Measurements from ENCODE around the gene EVX2. TPM values are rescaled to one million over a fixed set of nuclear protein-coding genes. Genes with fewer than 3 reads are reported as not detected.

Gene EVX2
- total RNA-seq, 3 donors from 2014 or later (not counting 1 experiment from before 2014, with no cell fraction given), result not detected

GRCh38 chr2:176131848-176132158 lies 48.0 kb upstream of the EVX2 start:
- H3K4me1 ChIP-seq (ENCODE audit: control insufficient read depth, insufficient read depth, low read length), result peaks cover 34% of the 10 kb centered on the region
- DNase-seq (no peak), ATAC-seq (no peak)
- H3K27me3 ChIP-seq (ENCODE audit: control insufficient read depth, insufficient read depth, low read length), result peaks cover 79% of the 10 kb centered on the region
- no peaks in the 10 kb centered on the region for H3K36me3 ChIP-seq (ENCODE audit: control insufficient read depth, insufficient read depth, low read length)
- WGBS (ENCODE audit: insufficient coverage), result 21% methylated on average over 3 of the region's 4 CpGs
- Mint-ChIP-seq H3K27ac (no peak overlapping the region), H3K4me1 (peaks cover 37 to 43% of the 10 kb centered on the region in 2 donors), H3K36me3 (peaks cover 30% of the 10 kb centered on the region), H3K9me3 (no peaks in the 10 kb centered on the region), H3K4me3 (peak overlapping the region; percentile 87), H3K27me3 (ENCODE audit: low read depth in 2 of 2) (peaks cover 70 to 81% of the 10 kb centered on the region in 2 donors)
- intact Hi-C loops (cut with micrococcal nuclease), result loop anchor here (5.0 kb wide), 1 partner anchor 420 kb away; no protein-coding TSS in a partner anchor
- no peak for TF ChIP-seq CTCF (IDR thresholded peaks at IDR 0.05)
- H3K4me3 ChIP-seq (ENCODE audit: low read length), result no peak overlapping the region
- peaks cover 4% of the 10 kb centered on the region for H3K9me3 ChIP-seq (ENCODE audit: control insufficient read depth, insufficient read depth, low read length)
- no peak overlapping the region for H3K27ac ChIP-seq (ENCODE audit: low read length)

- ATAC-seq, result no peak
- Mint-ChIP-seq H3K9me3 (no peaks in the 10 kb centered on the region), H3K36me3 (peaks cover 30% of the 10 kb centered on the region), H3K27me3 (ENCODE audit: low read depth in 2 of 2) (peaks cover 72 to 87% of the 10 kb centered on the region in 2 donors), H3K27ac (peak overlapping the region in 1 of 2 donors; percentile 26), H3K4me1 (peaks cover 37 to 43% of the 10 kb centered on the region in 2 donors), H3K4me3 (peak overlapping the region; percentile 86)
- peaks cover 80% of the 10 kb centered on the region for H3K27me3 ChIP-seq (ENCODE audit: control insufficient read depth, insufficient read depth, low read length)
- intact Hi-C loops (cut with micrococcal nuclease), result loop anchor here (5.0 kb wide), 1 partner anchor 421 kb away; no protein-coding TSS in a partner anchor
- peaks cover 4% of the 10 kb centered on the region for H3K9me3 ChIP-seq (ENCODE audit: control insufficient read depth, insufficient read depth, low read length)
- no peaks in the 10 kb centered on the region for H3K36me3 ChIP-seq (ENCODE audit: control insufficient read depth, insufficient read depth, low read length)
- DNase-seq, result no peak
- no peak for TF ChIP-seq CTCF (IDR thresholded peaks at IDR 0.05)
- H3K27ac ChIP-seq (ENCODE audit: low read length), result no peak overlapping the region
- H3K4me3 ChIP-seq (ENCODE audit: low read length), result no peak overlapping the region
- WGBS (ENCODE audit: insufficient coverage), result 9% methylated on average over 9 of the region's 15 CpGs
- H3K4me1 ChIP-seq (ENCODE audit: control insufficient read depth, insufficient read depth, low read length), result peaks cover 30% of the 10 kb centered on the region
These were observed 47.4 kb upstream of the EVX2 start for GRCh38 chr2:176130957-176131847.

- H3K27me3 ChIP-seq (ENCODE audit: control insufficient read depth, insufficient read depth, low read length), result peaks cover 80% of the 10 kb centered on the region
- H3K4me3 ChIP-seq (ENCODE audit: low read length), result no peak overlapping the region
- H3K9me3 Mint-ChIP-seq, result no peaks in the 10 kb centered on the region
- peaks cover 4% of the 10 kb centered on the region for H3K9me3 ChIP-seq (ENCODE audit: control insufficient read depth, insufficient read depth, low read length)
- intact Hi-C loops (cut with micrococcal nuclease), result loop anchor here (5.0 kb wide), 1 partner anchor 422 kb away; no protein-coding TSS in a partner anchor
- H3K4me3 Mint-ChIP-seq, result peak overlapping the region; percentile 86
- peak; percentile 22 to 62 (median 46) for ATAC-seq
- peaks cover 24% of the 10 kb centered on the region for H3K36me3 Mint-ChIP-seq
- H3K27ac ChIP-seq (ENCODE audit: low read length), result no peak overlapping the region
- peak overlapping the region in 1 of 2 donors; percentile 26 for H3K27ac Mint-ChIP-seq
- peaks cover 72 to 88% of the 10 kb centered on the region in 2 donors for H3K27me3 Mint-ChIP-seq (ENCODE audit: low read depth in 2 of 2)
- peaks cover 24% of the 10 kb centered on the region for H3K4me1 ChIP-seq (ENCODE audit: control insufficient read depth, insufficient read depth, low read length)
- TF ChIP-seq CTCF (IDR thresholded peaks at IDR 0.05), result no peak
- peak in 1 of 2 donors; percentile 43 for DNase-seq
- no peaks in the 10 kb centered on the region for H3K36me3 ChIP-seq (ENCODE audit: control insufficient read depth, insufficient read depth, low read length)
- H3K4me1 Mint-ChIP-seq, result peaks cover 31 to 38% of the 10 kb centered on the region in 2 donors
- 4% methylated on average over 100 of the region's 100 CpGs for WGBS (ENCODE audit: insufficient coverage)
These were observed 46.6 kb upstream of the EVX2 start for GRCh38 chr2:176130147-176130956.
